ENCODE measurements around the gene MMADHC. TPM values are rescaled to one million over a fixed set of nuclear protein-coding genes. Genes with fewer than 3 reads are reported as not detected.
"Not testable (repeated sequence)": the region's sequence is repeated elsewhere in the genome, so short reads cannot be mapped to it uniquely, and the experiment has no call there.

The MMADHC gene
- total RNA-seq, 2 experiments from 2014 or later: 130 to 132 TPM

GRCh38 chr2:149566652-149567051 lies 20.9 kb downstream of the MMADHC start:
- Mint-ChIP-seq H3K4me1 (ENCODE audit: low read depth) (no peaks in the 10 kb centered on the region), H3K36me3 (ENCODE audit: low read depth) (peaks cover 23% of the 10 kb centered on the region), H3K27ac (no peak overlapping the region), H3K27me3 (no peaks in the 10 kb centered on the region), H3K4me3 (no peak overlapping the region), H3K9me3 (no peaks in the 10 kb centered on the region)
- POLR2A ChIA-PET: no interaction called here
- intact Hi-C loops (cut with micrococcal nuclease): no loop called here
- no peak for TF ChIP-seq CTCF (IDR thresholded peaks at IDR 0.05)
- CTCF ChIA-PET: interaction anchor here (2.1 kb wide), 1 partner anchor 549 kb away, joined by 6 read pairs; no protein-coding TSS in a partner anchor
- no peak for ATAC-seq
- no peak for DNase-seq

DNA sequence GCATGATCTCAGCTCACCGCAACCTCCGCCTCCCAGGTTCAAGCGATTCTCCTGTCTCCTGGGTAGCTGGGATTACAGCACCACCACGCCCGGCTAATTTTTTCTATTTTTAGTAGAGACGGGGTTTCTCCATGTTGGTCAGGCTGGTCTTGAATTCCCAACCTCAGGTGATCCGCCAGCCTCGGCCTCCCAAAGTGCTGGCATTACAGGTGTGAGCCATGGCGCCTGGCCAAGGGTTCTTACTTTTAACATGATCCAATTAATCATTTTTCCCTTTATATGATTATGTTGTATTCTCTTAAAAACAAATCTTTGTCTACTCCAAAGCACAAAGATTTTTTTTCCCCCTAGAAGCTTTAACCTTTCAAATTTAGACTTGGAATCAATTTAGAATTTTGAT lies 21.9 kb downstream of the MMADHC start:
- CTCF ChIA-PET: interaction anchor here (0.9 to 2.1 kb wide), 2 partner anchors 548 to 550 kb away, joined by 3 to 6 read pairs; no protein-coding TSS in a partner anchor
- H3K4me3 Mint-ChIP-seq; DNase-seq; H3K4me1 Mint-ChIP-seq (ENCODE audit: low read depth); POLR2A ChIA-PET; ATAC-seq; H3K9me3 Mint-ChIP-seq; H3K27ac Mint-ChIP-seq; H3K27me3 Mint-ChIP-seq; intact Hi-C loops (cut with micrococcal nuclease): not testable (repeated sequence)
- peaks cover 23% of the 10 kb centered on the region for H3K36me3 Mint-ChIP-seq (ENCODE audit: low read depth)

- H3K36me3 Mint-ChIP-seq (ENCODE audit: low read depth): peaks cover 23% of the 10 kb centered on the region
- no peak overlapping the region for H3K27ac Mint-ChIP-seq
- H3K4me1 Mint-ChIP-seq (ENCODE audit: low read depth): no peaks in the 10 kb centered on the region
- intact Hi-C loops (cut with micrococcal nuclease): no loop called here
- no peaks in the 10 kb centered on the region for H3K9me3 Mint-ChIP-seq
- H3K4me3 Mint-ChIP-seq: no peak overlapping the region
- DNase-seq (no peak), ATAC-seq (no peak)
- TF ChIP-seq CTCF (IDR thresholded peaks at IDR 0.05): no peak
- H3K27me3 Mint-ChIP-seq: no peaks in the 10 kb centered on the region
- CTCF ChIA-PET: interaction anchor here (0.9 to 2.1 kb wide), 2 partner anchors 548 to 549 kb away, joined by 3 to 6 read pairs; no protein-coding TSS in a partner anchor
- POLR2A ChIA-PET: no interaction called here
Measured at GRCh38 chr2:149564983-149565382, 22.6 kb downstream of the MMADHC start.

GRCh38 chr2:149564097-149564496 lies 23.5 kb downstream of the MMADHC start:
- no peak for ATAC-seq
- intact Hi-C loops (cut with micrococcal nuclease): no loop called here
- H3K27me3 Mint-ChIP-seq: peaks cover 4% of the 10 kb centered on the region
- no peak for DNase-seq
- CTCF ChIA-PET: interaction anchor here (1.1 to 5.1 kb wide), 2 partner anchors 8 to 548 kb away, joined by 3 to 66 read pairs; no protein-coding TSS in a partner anchor
- no peaks in the 10 kb centered on the region for H3K4me1 Mint-ChIP-seq (ENCODE audit: low read depth)
- POLR2A ChIA-PET: interaction anchor here (0.6 to 1.3 kb wide), 2 partner anchors 9 to 17 kb away, joined by 4 read pairs; no protein-coding TSS in a partner anchor
- H3K4me3 Mint-ChIP-seq: no peak overlapping the region
- no peak for TF ChIP-seq CTCF (IDR thresholded peaks at IDR 0.05)
- no peak overlapping the region for H3K27ac Mint-ChIP-seq
- peaks cover 17% of the 10 kb centered on the region for H3K36me3 Mint-ChIP-seq (ENCODE audit: low read depth)
- H3K9me3 Mint-ChIP-seq: no peaks in the 10 kb centered on the region

- H3K4me3 Mint-ChIP-seq: no peak overlapping the region
- DNase-seq (no peak), ATAC-seq (no peak)
- H3K27me3 Mint-ChIP-seq: peaks cover 4% of the 10 kb centered on the region
- H3K27ac Mint-ChIP-seq: no peak overlapping the region
- H3K4me1 Mint-ChIP-seq (ENCODE audit: low read depth): no peaks in the 10 kb centered on the region
- H3K9me3 Mint-ChIP-seq: no peaks in the 10 kb centered on the region
- H3K36me3 Mint-ChIP-seq (ENCODE audit: low read depth): peaks cover 4% of the 10 kb centered on the region
- ChIA-PET CTCF (interaction anchor here (1.5 to 5.1 kb wide), 3 partner anchors 10 to 547 kb away, joined by 6 to 66 read pairs (median 14); no protein-coding TSS in a partner anchor), POLR2A (no interaction called here)
- no peak for TF ChIP-seq CTCF (IDR thresholded peaks at IDR 0.05)
- intact Hi-C loops (cut with micrococcal nuclease): no loop called here
Measured at GRCh38 chr2:149562324-149562723, 25.3 kb downstream of the MMADHC start.
